ENCODE data around the gene HNF4A. TPM values are rescaled to one million over a fixed set of nuclear protein-coding genes. Genes with fewer than 3 reads are reported as not detected.

Gene HNF4A
- total and polyA plus RNA-seq, 2 of the 13 experiments (the other 11 are each of a cell fraction or from before 2014, with no cell fraction given): 80.9 to 169 TPM

DNA sequence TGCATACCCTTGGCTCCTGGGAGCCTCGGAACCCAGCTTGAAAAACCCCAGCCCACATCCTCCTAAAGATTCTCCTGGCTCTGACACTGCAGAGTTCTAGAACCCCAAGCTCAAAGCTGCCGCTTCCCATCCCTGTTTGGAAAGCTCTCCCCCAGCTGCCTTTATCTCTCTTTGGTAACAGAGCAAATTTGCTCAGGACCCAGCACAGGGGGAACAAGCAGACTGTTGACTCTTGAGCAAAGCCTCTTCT, 38.9 kb downstream of the HNF4A start (continued):
- TF ChIP-seq ZNF232 (CRISPR knock-in tag; IDR thresholded peaks at IDR 0.05; ENCODE audit: borderline replicate concordance): peak; percentile 98; the same call in 1 of the 2 replicates
- TF ChIP-seq, protein P1, sequence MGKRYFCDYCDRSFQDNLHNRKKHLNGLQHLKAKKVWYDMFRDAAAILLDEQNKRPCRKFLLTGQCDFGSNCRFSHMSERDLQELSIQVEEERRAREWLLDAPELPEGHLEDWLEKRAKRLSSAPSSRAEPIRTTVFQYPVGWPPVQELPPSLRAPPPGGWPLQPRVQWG (CRISPR knock-in tag; IDR thresholded peaks at IDR 0.05; ENCODE audit: borderline replicate concordance, low read depth): no peak
- no peak for TF ChIP-seq SCMH1 (CRISPR knock-in tag; IDR thresholded peaks at IDR 0.05; ENCODE audit: borderline replicate concordance)
- TF ChIP-seq, protein P2, sequence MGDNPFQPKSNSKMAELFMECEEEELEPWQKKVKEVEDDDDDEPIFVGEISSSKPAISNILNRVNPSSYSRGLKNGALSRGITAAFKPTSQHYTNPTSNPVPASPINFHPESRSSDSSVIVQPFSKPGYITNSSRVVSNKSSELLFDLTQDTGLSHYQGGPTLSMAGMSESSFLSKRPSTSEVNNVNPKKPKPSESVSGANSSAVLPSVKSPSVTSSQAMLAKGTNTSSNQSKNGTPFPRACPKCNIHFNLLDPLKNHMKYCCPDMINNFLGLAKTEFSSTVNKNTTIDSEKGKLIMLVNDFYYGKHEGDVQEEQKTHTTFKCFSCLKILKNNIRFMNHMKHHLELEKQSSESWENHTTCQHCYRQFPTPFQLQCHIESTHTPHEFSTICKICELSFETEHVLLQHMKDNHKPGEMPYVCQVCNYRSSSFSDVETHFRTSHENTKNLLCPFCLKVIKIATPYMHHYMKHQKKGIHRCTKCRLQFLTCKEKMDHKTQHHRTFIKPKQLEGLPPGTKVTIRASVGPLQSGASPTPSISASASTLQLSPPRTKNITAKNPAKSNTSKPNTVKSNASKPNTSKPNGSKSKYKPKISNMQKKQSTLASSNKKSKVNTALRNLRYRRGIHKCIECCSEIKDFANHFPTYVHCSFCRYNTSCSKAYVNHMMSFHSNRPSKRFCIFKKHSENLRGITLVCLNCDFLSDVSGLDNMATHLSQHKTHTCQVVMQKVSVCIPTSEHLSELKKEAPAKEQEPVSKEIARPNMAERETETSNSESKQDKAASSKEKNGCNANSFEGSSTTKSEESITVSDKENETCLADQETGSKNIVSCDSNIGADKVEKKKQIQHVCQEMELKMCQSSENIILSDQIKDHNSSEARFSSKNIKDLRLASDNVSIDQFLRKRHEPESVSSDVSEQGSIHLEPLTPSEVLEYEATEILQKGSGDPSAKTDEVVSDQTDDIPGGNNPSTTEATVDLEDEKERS (CRISPR knock-in tag; IDR thresholded peaks at IDR 0.05): peak; percentile 99; the same call in 1 of the 2 replicates
- TF ChIP-seq ZNF713 (CRISPR knock-in tag; IDR thresholded peaks at IDR 0.05): no peak
- TF ChIP-seq KAT8 (CRISPR knock-in tag; IDR thresholded peaks at IDR 0.05): no peak; the same call in 1 of the 2 replicates
- no peak for TF ChIP-seq SNRNP70 (IDR thresholded peaks at IDR 0.05; ENCODE audit: low read depth, low read length)
- no peak for TF ChIP-seq RAD51 (IDR thresholded peaks at IDR 0.05; ENCODE audit: borderline replicate concordance)
- TF ChIP-seq CAMTA2 (CRISPR knock-in tag; IDR thresholded peaks at IDR 0.05; ENCODE audit: borderline replicate concordance): no peak
- TF ChIP-seq DR1 (CRISPR knock-in tag; IDR thresholded peaks at IDR 0.05): no peak
- TF ChIP-seq ZNF768 (CRISPR knock-in tag; IDR thresholded peaks at IDR 0.05): 0 out of 2 replicates have a peak, but pooled peaks have one; percentile 62
- TF ChIP-seq, protein P3, sequence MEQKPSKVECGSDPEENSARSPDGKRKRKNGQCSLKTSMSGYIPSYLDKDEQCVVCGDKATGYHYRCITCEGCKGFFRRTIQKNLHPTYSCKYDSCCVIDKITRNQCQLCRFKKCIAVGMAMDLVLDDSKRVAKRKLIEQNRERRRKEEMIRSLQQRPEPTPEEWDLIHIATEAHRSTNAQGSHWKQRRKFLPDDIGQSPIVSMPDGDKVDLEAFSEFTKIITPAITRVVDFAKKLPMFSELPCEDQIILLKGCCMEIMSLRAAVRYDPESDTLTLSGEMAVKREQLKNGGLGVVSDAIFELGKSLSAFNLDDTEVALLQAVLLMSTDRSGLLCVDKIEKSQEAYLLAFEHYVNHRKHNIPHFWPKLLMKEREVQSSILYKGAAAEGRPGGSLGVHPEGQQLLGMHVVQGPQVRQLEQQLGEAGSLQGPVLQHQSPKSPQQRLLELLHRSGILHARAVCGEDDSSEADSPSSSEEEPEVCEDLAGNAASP (CRISPR knock-in tag; IDR thresholded peaks at IDR 0.05; ENCODE audit: borderline replicate concordance): no peak
- TF ChIP-seq ZFAT (CRISPR knock-in tag; conservative IDR thresholded peaks at IDR 0.05): no peak
- TF ChIP-seq, protein P4, sequence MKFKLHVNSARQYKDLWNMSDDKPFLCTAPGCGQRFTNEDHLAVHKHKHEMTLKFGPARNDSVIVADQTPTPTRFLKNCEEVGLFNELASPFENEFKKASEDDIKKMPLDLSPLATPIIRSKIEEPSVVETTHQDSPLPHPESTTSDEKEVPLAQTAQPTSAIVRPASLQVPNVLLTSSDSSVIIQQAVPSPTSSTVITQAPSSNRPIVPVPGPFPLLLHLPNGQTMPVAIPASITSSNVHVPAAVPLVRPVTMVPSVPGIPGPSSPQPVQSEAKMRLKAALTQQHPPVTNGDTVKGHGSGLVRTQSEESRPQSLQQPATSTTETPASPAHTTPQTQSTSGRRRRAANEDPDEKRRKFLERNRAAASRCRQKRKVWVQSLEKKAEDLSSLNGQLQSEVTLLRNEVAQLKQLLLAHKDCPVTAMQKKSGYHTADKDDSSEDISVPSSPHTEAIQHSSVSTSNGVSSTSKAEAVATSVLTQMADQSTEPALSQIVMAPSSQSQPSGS (CRISPR knock-in tag; IDR thresholded peaks at IDR 0.05): peak; percentile 97; the same call in 1 of the 2 replicates
- TF ChIP-seq, protein P5, sequence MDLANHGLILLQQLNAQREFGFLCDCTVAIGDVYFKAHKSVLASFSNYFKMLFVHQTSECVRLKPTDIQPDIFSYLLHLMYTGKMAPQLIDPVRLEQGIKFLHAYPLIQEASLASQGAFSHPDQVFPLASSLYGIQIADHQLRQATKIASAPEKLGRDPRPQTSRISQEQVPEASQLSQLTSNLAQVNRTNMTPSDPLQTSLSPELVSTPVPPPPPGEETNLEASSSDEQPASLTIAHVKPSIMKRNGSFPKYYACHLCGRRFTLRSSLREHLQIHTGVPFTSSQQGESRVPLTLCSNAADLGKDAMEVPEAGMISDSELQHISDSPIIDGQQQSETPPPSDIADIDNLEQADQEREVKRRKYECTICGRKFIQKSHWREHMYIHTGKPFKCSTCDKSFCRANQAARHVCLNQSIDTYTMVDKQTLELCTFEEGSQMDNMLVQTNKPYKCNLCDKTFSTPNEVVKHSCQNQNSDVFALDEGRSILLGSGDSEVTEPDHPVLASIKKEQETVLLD (CRISPR knock-in tag; IDR thresholded peaks at IDR 0.05; ENCODE audit: low read depth): no peak; the same call in 1 of the 2 replicates
- no peak for TF ChIP-seq MAFF (IDR thresholded peaks at IDR 0.05; ENCODE audit: low read depth, low read length)
- TF ChIP-seq, protein P6, sequence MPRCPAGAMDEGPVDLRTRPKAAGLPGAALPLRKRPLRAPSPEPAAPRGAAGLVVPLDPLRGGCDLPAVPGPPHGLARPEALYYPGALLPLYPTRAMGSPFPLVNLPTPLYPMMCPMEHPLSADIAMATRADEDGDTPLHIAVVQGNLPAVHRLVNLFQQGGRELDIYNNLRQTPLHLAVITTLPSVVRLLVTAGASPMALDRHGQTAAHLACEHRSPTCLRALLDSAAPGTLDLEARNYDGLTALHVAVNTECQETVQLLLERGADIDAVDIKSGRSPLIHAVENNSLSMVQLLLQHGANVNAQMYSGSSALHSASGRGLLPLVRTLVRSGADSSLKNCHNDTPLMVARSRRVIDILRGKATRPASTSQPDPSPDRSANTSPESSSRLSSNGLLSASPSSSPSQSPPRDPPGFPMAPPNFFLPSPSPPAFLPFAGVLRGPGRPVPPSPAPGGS (CRISPR knock-in tag; IDR thresholded peaks at IDR 0.05): no peak
- TF ChIP-seq CHCHD3 (CRISPR knock-in tag; IDR thresholded peaks at IDR 0.05): no peak
- no peak for TF ChIP-seq RBFOX2 (IDR thresholded peaks at IDR 0.05; ENCODE audit: low read depth, low read length)
- TF ChIP-seq, protein P7, sequence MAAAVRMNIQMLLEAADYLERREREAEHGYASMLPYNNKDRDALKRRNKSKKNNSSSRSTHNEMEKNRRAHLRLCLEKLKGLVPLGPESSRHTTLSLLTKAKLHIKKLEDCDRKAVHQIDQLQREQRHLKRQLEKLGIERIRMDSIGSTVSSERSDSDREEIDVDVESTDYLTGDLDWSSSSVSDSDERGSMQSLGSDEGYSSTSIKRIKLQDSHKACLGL (CRISPR knock-in tag; IDR thresholded peaks at IDR 0.05): no peak
- TF ChIP-seq ZNF292 (CRISPR knock-in tag; IDR thresholded peaks at IDR 0.05; ENCODE audit: borderline replicate concordance, low read depth): peak; percentile 99; the same call in 1 of the 2 replicates
- TF ChIP-seq CBFB (CRISPR knock-in tag; IDR thresholded peaks at IDR 0.05): no peak
